WI38 (cell line): ENCODE data around the gene TMEM234.

ENCODE experiments used
- H3K4me3 ChIP-seq: 2 replicates; pipeline ENCODE4 v1.5.1; 2011; ENCODE audit warnings: low read depth, mild to moderate bottlenecking, control low read depth, low read length
- CTCF ChIP-seq: IDR thresholded peaks from 2 replicates; pipeline ENCODE4 v1.5.1; 2012; ENCODE audit warnings: low read depth, mild to moderate bottlenecking, control low read depth, low read length

Gene TMEM234

DNA sequence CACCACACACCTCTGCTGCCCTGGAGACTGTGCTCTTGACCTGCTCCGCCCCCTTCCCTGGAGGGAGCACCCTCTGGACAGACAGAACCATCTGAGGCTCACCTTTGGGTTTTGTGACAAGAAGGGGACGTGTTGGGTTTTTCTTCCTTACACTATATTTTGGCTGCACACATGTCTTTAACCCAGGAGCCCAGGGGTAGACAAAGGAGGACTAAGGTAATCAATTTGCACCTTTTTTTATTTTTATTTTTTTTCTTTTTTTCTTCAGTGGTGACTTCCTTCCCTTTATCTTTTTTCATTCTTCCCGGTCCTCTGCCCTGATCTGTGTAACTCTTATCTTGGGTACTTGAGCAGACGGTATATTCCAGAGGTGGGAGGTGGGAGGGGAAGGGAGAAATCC, 51.2 kb downstream of the TMEM234 start:
- no peak for TF ChIP-seq CTCF
- H3K4me3 ChIP-seq = no peak overlapping the region
